GM19239 (cell line): Measurements from ENCODE around the gene LCN9.

ENCODE experiments used
- DNase-seq: peaks from one replicate; pipeline ENCODE4 v3.0.0; 2011; ENCODE audit warnings: low spot score; ENCODE audit not compliant: insufficient read length
- FAIRE-seq: peaks from 2 replicates; lab custom pipeline; 2011; peaks lifted over from hg19 to GRCh38; lab: Jason Lieb, UNC

Gene LCN9

DNA sequence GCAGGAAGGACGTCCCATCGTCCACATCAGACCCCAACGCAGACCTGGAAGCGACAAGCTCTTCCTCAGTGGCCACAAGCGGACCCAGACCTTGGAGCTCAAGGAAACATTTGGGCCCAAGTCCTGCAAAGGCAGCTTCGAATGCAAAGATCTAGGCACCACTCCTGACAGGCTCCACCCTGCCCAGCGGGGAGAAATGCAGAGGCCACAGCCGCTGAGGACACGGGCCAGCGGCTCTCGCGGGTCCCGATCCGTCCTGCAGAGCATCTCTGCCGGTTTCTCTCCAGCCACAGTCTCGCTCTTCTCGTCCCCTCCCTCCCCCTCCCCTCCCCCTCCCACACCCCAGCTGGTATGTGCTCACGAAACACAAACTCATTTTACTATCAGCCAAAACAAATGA is 31.3 kb downstream of the LCN9 start:
- no peak for FAIRE-seq
- DNase-seq: no peak

GRCh38 chr9:135695036-135695435 is 31.9 kb downstream of the LCN9 start:
- no peak for FAIRE-seq
- no peak for DNase-seq

GRCh38 chr9:135695642-135696041 is 32.5 kb downstream of the LCN9 start:
- FAIRE-seq (no peak), DNase-seq (no peak)

DNA sequence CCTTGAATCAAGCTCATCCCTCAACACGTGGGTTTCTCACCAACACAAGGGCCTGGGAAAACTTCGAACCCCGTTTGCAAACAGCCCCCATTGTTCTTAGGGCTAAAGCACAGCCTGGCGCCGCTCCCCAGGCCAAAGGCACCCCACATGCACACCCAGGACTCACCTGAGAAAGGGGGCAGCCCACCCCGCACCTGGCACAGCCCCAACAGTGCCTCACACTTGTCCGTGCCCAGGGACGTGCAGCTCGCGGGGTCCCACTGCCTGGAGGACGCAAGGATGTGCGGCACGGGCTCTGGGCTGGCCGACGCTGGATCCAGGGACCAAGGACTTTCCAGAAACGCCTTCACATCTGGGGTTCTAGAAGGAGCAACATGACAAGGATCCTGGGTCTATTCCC is 33.3 kb downstream of the LCN9 start:
- DNase-seq (no peak), FAIRE-seq (no peak)

DNA sequence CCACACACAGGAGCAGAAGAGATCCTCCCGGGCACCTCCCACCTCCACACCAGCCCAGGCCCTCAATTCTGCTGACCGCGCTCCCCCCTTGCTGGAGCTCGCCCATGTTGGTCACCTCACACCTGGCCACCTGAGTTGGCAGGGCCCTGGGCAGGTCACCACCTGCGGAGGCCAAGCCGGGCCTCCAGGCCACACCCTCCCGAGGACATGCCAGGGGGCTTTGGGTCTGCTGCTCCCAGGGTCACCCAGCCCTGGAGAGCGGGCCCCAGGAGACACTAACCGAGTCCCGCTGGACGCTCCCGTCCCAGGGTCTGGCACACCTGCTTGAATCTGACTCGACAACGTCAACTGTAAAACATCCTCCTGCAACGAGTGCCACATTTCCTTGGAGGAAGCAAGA is 34.1 kb downstream of the LCN9 start:
- no peak for FAIRE-seq
- no peak for DNase-seq

GRCh38 chr9:135698236-135698635 is 35.1 kb downstream of the LCN9 start:
- no peak for FAIRE-seq
- no peak for DNase-seq

DNA sequence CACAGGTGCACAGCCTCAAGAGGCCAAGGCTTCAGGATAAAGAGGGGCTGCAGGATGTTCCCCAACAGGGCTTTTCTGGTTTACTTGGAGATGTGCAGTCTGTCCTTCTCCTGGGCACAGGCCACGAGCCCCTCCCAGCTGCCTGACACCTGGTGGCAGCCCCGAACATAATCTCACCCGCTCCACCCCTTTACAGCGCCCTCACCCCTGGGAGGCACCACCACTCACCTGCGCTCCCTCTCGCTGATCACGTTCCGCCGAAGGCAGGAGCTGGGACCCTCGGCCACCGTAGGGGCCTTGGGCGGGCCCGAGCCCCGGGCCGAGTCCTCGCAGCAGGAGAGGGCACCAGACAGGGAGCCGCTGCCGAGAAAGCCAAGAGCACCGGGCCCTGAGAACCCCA is 35.7 kb downstream of the LCN9 start:
- DNase-seq: no peak
- FAIRE-seq: no peak

GRCh38 chr9:135699440-135699839 is 36.3 kb downstream of the LCN9 start, which contains the start of gene SOHLH1:
Gene SOHLH1, minus strand, starts transcription at chr9:135699481. Its CDS starts 14 bp downstream, at chr9:135699467.
- FAIRE-seq (no peak), DNase-seq (no peak)

DNA sequence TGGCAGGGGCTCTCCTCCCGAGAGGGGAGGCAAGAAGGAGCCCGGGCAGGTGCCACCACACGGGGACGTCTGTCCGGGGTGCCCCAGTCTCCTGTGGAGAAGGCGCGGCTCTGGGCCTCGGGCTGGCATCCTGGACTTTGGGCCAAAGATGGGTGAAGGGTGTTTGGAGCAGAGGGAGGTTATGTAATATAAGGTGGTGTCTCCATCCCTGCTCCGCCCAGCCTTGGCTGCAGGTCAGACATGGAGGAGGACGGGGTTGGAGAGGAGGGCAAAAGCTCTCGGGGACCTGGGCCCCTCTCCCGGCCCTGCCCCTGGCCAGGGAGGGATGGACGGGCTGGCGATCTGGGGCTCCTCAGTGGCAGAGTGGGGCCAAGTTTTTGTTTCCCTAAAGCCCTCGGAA is 37.4 kb downstream of the LCN9 start:
- no peak for FAIRE-seq
- no peak for DNase-seq

- FAIRE-seq: no peak
- no peak for DNase-seq
These were observed 38.2 kb downstream of the LCN9 start for GRCh38 chr9:135701067-135701958.

GRCh38 chr9:135701959-135702721 is 39.0 kb downstream of the LCN9 start, which contains the start of gene KCNT1:
Gene KCNT1, plus strand, starts transcription at chr9:135702185. Its CDS starts 74 bp downstream, at chr9:135702259.
- DNase-seq (peak; percentile 94), FAIRE-seq (no peak)

DNA sequence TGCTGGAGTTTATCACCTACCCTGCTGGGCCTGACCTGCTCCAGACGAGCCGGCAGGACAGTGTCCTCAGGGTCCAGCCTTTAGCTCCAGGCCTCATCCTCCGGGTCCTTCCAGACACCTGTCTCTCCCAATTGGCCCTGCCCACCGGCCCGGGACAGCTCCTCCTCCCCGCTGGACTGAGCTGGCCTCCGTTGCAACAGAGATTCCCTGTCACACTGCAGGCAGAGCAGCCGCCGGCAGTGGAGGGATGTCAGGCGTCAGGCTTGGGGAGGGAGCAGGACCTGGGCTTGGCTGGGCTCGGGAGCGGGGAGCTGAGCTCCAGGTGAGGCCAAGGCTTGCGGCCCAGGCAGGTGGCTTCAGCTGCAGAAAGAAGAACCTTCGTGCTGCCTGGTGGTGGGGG is 40.6 kb downstream of the LCN9 start:
- DNase-seq (no peak), FAIRE-seq (no peak)

GRCh38 chr9:135704483-135704882 is 41.4 kb downstream of the LCN9 start:
- FAIRE-seq (no peak), DNase-seq (no peak)

DNA sequence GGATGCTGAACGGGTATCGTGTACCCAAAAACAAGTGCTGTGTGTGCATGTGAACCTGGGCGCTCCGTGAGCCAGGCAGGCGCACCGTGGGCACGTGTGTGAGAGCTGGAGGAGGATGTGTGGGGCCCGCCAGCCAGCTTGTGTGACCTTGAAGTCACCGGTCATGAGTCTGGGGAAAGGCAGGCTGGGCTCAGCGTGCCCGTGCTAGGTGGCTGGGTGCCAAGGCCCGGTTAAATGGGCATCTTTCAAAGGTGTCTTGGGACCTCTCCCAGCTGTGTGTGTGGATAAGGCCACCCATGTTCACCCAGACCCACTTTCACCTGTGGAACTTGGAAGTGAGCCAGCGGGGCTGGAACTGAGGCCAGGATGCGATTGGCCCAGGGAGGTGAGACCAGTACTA is 42.3 kb downstream of the LCN9 start:
- FAIRE-seq: no peak
- no peak for DNase-seq

GRCh38 chr9:135706288-135706687 is 43.2 kb downstream of the LCN9 start:
- no peak for FAIRE-seq
- no peak for DNase-seq

DNA sequence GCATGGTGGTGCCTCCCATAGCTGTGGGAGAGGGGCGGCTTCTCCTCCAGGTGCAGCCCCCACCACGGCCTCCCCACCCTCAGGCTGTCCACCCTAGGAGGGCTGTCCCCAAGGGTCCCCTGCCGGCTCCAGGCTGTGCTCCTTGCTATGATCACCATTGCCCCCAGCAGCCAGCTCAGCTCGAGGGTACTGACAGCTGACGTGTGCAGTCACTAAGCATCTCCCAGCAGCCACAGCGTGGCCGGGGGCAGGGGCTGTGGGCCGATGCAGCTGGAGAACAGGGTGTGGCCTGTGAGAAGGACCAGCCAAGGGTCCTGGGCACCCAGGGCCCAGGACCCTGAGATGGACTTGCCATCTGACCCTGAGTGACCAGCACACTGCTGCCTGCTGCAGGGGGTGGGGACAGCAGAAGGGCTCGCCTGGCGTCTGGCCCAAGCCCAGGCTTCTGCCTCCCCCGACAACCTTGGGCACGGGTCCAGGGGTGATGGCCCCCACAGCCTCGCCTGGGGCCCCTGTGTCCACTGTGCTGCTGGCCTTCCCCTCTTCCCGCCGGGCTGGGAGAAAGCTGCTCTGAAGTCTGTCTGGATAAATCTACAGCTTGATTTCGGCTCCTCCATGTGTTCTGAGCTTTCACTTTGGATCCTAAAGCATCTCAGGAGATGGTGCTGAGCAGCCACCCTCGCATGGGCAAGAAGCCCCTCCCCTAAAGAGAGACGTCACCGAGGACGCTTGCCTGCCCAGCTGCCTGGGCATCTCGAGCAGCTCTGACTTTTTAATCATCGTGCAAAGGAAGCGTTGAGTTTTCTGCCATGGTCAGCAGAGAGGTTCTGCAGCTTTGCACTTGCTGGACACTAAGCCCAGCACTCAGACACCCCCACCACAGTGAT is 44.4 kb downstream of the LCN9 start:
- no peak for DNase-seq
- FAIRE-seq: no peak

DNA sequence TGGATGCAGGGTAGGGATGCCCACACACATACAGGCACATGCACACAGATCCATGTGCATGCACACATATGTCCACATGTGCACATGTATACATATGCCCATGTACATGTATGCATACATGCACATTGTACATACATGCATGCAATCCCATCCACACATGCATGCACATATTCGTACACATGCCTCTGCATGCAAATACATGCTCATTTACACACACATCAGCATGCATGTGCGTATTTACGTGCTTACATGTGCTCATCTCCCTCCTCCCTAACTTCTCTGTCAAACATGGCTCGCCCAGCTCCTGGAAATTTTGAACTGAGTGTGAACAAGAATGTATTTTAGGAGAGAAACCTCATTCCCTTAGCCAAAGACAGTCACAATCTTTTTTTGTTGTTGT is 45.1 kb downstream of the LCN9 start:
- no peak for FAIRE-seq
- DNase-seq: no peak

- FAIRE-seq (no peak), DNase-seq (no peak)
These were observed 48.3 kb downstream of the LCN9 start for GRCh38 chr9:135711391-135711790.

GRCh38 chr9:135711881-135712280 is 48.8 kb downstream of the LCN9 start:
- FAIRE-seq: no peak
- DNase-seq: no peak

DNA sequence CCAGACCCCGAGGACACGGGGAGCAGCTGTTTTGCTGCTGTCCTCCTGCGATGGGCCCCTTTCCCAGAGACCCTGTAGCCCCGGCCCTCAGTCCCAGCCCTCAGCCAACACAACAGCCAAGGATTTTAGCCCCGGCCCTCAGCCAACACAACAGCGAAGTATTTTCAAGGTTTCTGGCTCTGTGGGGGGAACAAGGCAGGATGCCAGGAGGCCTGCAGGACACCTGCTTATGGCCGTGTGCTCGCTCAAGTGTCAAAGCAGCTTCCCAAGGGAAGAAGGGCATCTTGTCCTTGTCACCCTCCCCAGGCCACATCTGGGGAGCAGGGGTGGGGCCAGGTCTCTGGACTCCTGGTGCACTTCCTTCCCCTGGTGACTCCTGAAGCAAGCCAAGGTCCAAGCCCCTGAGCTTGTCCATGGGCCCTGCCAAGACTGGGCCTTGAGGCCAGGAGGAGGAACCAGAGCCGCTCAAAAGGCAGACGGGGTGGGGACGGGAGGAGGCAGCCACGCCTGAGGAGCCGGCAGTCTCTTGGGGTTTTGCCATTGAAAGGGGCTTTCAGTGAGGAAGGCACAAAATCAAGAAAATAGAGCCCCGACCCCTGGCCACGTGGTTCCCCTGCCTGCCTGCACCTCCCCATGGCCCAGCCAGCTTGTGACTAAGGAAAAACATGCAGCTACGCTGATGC is 49.6 kb downstream of the LCN9 start:
- FAIRE-seq (no peak), DNase-seq (no peak)
